ENCODE results near the gene PLXNB2.
"Not testable (repeated sequence)": the region's sequence is repeated elsewhere in the genome, so short reads cannot be mapped to it uniquely, and the experiment has no call there.

Gene PLXNB2

DNA sequence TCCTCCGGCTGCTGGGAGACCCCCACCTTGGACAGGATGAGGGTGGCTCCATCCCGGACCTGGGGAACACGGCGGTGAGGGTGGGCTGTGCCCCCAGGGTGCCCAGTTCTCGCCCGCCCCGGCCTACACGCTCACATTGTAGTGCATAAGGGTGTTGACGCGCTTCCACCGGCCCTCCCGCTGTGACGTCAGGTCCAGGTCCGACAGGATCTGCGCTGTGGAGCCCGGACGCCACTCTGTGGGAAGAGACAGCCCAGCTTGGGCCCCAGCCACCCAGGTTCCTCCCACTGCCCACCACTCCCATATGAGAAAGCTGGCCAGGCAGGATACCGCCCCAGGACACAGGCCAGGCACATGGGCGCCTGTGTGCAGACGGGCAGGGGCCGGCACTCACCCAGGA is 29.0 kb downstream of the PLXNB2 start:
- DNase-seq = no peak

DNA sequence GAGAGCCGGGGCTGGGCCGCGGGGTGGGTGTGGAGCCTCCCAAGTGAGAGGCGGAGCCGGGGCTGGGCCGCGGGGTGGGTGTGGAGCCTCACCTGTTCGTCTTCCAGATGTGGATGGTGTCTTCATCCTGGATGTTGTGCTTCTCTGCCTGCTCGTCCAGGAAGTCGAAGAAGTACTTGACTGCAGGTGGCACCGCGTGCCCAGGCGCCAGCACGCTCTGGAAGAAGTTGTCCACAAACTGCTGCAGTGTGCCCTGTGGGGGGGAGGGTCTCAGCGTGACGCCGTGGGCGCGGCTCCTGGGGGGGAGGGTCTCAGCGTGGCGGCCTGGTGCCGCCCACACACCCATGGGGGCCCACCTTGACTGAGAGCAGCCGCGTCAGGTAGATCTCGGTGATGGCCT is 29.7 kb downstream of the PLXNB2 start:
- no peak for DNase-seq

DNA sequence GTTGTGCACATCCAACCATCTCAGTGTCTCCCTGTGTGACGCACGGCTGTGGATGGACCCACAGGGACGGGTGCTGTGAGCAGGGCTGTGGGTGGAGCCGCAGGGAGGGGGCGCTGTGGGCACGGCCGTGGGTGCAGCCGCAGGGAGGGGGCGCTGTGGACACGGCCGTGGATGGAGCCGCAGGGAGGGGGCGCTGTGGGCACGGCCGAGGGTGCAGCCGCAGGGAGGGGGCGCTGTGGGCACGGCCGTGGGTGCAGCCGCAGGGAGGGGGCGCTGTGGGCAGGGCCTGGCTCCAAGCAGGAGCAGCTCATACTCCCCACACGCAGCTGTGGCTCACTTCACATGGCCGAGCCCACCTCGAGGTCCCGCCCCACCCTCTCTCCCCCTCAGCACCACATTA is 31.3 kb downstream of the PLXNB2 start:
- DNase-seq = peak; percentile 44

DNA sequence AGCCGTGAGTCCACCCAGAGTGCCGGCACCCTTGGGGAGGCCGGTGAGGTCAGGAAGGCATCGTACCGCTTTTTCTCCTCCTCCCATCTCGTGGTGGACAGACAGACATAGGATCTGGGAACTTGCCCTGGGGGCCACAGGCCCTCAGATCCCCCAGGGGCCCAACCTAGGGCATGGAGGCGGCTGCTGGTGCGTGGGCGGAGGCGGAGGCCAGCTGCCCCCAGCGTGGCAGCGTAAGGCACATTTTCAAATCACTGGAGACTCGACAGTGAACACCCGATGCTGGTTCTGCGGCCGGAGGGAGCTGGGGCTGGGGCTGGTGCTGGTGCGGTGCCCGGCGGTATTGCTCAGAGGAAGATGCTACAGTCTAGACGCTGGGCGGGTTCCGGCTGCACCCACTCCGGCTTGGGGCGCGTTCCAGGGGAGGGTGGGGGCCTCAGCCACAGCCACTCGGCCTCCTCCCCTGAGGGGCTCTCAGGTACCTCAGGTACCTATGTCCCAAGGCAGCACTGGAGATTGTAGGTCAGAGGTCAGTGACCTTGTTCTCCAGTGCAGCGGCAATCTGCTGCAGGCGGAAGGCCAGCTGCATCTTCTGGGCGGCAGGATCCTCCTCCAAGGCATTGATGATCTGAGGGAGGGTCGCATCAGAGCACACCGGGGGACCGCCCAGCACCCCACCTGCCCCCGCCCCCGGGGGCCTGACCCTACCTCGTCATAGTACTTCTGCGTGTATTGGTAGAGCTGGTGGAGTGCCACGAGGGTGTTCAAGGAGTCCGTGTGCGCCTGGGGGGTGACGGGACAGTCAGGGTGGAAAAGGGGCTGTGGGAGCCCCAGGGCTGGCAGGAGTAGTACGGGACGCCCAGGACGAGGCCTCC is 32.0 kb downstream of the PLXNB2 start:
- DNase-seq = no peak

DNA sequence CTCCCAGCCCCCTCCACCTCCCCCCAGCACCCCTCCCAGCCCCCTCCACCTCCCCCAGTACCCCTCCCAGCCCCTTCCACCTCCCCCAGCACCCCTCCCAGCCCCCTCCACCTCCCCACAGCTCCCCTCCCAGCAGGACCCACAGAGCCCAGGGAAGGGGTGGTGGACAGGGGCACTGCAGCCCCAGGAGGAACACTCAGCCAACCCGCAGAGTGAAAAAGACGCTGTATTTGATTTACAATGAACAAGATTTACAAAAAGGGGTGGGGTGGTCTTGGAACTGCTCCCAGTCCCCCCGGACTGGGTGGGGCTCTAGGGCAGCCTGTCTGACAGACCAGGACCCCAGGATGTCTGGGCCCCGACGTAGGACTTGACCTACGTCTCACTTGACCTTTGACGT is 32.7 kb downstream of the PLXNB2 start:
- no peak for DNase-seq

DNA sequence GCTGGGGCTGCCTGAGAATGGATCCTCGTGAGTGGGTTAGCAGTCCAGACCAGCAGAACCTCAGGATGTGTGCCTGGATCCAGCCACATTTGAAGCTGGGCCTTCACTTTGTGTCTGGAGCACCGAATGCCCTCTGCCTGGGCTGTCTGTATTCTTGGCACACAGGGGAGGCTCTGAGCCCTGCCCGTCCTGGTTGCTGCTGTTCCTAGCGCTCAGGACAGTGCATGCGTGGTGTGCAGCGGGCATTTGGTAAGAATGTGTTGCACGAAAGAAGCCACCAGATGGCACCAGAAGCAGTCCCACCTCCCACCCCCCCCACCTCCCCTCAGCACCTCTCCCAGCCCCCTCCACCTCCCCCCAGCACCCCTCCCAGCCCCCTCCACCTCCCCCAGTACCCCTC is 33.1 kb downstream of the PLXNB2 start:
- peak; percentile 58 for DNase-seq

DNA sequence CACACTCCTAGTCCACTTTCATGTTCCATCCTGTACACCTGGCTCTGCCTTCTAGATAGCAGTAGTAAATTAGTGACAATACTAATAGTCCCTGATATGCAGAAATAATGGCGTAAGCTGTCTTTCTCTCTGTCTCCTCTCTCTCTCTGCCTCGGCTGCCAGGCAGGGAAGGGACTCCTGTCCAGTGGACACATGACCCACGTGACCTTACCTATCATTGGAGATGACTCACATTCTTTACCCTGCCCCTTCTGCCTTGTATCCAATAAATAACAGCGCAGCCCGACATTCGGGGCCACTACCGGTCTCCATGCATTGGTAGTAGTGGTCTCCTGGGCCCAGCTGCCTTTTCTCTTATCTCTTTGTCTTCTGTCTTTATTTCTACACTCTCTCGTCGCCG is 33.7 kb downstream of the PLXNB2 start:
- DNase-seq = not testable (repeated sequence)

DNA sequence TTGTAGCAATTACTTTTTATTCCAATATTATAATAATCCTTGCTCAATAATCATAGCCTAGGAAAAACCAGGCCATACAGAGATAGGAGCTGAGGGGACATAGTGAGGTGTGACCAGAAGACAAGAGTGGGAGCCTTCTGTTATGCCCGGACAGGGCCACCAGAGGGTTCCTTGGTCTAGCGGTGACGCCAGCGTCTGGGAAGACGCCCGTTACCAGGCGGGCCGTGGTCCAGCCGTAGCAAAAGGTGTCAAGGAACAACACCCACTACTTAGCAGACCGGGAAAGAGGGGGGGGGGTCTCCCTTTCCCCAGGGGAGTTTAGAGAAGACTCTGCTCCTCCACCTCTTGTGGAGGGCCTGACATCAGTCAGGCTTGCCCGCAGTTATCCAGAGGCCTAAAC is 34.1 kb downstream of the PLXNB2 start:
- DNase-seq = not testable (repeated sequence)

DNA sequence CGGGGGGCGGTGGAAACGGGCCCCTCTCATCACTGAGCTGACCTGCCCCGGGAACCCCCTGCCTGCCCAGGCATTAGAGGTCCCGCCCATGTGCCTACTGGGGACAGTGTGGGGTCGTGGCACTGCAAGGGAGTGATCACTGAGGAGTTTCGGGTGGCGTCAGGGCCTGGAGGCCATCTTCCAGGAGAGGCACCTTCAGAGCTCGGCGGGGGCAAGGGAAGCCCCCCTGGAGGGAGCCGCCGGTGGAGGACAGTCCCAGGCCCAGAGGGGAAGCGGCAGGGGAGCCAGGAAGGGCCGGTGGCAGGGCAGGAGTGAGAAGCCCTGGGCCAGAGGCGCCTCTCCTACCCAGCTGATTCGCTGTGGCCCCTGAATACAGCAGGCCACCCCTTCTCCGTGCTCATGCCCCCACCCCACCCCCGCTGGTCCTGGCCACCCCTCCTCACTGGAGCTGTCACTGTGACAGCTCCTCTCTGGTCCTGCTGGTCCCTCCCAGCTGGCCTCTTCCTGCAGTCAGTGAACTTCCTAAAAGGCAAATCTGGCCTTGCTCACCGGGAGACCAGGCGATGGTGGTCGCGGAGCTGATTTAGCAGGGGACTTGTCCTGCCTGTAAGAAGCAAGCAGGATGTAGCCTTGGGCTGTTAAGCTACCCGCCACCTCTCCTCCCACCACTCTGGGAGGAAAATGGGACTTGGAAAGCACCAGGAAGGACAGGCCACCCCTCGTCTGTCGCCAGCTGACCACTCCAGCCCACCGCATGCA is 35.2 kb downstream of the PLXNB2 start:
- no peak for DNase-seq

DNA sequence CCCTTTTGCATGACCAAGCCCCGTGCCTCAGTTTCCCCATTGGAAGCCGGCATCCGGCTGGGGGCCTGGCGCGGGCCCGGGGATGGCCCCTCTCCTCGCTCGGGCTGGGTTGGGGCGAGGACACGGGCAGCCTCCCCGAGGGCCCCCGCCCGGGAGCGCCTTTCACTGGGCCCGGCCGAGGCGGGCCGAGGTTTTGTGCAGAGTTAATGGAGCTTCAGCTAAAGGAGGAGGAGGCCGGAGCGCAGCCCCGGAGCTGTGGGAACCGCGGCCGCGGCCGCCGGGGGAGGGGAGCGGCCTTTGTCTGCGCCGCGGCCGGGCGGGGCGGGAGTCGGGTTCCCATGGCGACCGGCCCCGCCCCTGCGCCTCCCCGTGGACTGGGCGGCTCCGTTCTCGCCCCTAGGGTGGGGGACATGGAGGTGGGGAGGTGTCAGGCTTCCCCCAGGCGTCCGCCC is 35.9 kb downstream of the PLXNB2 start:
- peak; percentile 55 for DNase-seq

DNA sequence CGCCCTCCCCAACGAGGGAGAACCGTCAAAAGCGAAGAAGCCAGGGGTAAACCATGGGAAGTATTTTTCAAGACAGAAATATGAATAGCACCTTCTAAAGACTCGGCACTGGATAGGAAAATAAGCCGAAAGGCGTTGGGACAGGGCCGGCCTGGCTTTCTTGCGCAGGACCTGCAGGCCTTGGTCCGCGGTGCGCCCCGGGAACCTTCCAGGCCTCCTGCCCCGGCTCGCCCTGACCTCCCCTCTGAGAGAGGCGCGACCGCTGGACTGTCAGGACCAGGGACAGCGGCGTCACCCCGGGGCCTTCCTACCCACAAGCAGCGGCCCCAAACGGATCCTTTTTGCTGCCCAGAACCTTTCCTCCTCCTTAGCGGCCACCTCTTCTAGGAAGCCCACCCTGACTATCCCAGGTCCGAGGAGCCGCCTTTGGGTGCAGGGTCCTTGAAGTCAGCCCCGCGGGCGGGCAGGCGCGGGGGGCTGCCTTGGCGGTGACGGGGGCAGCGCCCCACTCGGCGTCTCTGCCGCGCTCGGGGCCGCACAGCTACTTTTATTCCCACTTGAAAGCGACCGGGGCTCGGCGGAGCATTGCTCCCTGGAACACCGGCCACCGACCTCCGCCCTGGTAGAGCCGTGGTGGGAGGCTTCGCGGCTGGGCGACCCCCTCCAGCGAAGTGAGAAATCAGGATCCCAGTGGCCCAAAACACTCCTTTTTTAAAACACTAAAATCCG is 36.6 kb downstream of the PLXNB2 start:
- DNase-seq = peak; percentile 41

DNA sequence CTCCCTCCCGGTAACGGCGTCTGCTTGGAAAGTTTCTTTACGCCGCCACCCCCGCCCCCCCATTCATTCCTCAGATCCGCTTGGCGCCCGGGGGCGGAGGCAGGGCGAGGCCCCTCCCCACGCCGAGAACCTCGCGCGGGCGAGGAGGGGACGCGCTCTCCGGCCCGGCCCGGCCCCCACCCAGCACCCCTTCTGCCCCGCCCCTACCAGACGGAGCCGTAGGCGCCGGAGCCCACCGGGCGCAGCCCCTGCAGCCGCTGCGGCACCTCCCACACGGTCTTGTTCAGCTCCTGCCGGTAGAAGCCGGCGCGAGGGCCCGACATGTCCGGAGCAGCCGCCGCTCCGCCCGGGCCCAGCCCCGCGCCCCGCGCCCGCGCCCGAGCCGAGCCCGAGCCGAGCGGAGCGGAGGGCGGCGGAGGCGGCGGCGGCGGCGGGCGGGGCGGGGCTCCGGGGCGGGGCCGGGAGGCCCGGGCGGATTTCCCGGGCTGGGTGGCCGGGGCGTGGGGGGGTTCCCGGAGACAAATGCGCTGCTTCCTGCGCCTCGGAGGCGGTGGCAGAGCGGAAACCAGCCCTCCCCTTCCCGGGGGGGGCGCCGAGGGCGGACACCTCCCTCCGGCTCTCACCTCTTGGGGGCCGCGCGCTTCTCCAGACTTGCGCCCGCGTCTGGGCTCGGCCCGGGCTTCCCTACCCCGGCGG is 37.3 kb downstream of the PLXNB2 start, which contains the start of gene MAPK11:
MAPK11 (minus strand) TSS at position 411 of the 696 bp plus-strand sequence; CDS start at position 323, 88 bp downstream.
- DNase-seq = peak; percentile 48

DNA sequence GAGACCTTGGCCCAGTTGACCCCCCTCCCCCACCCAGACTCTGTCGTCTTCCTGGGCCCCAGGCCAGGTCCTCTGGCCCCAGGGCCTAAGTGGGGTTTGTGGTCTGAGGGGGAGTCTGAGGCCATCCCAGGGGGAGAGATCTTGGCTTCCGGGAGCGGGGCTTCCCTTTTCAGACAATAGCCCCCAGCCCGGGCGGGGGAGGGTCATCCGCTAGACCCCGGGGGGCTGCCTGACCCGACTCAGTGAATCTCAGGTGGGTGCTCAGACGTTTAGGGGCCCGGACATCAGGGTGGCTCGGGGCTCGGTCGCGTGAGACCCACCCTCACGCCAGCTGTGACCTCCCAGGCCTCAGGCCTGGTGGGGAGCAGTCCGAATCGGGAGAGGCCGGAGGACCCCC is 37.9 kb downstream of the PLXNB2 start:
- no peak for DNase-seq

DNA sequence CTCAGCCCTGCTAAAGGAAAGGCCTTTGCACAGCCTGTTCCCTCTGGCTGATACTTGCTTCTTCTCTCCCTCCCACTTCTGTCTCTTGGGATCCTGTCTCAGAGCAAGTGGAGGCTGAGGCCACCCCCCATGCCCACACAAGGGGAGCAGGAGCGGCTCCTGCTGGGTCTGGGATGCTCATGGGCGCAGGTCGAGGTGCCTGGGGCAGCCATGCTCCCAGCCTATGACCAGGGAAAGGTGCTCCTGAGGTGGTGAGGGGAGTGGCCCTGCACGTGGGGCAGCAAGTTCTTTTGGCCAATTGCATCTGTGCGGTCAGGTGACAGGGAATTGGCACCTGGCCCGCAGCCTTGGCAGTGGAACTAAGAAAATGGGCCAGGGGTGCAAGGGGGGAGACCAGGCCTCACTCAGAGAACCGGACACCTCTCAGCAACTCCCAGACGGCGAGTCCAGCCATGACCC is 38.8 kb downstream of the PLXNB2 start:
- no peak for DNase-seq

DNA sequence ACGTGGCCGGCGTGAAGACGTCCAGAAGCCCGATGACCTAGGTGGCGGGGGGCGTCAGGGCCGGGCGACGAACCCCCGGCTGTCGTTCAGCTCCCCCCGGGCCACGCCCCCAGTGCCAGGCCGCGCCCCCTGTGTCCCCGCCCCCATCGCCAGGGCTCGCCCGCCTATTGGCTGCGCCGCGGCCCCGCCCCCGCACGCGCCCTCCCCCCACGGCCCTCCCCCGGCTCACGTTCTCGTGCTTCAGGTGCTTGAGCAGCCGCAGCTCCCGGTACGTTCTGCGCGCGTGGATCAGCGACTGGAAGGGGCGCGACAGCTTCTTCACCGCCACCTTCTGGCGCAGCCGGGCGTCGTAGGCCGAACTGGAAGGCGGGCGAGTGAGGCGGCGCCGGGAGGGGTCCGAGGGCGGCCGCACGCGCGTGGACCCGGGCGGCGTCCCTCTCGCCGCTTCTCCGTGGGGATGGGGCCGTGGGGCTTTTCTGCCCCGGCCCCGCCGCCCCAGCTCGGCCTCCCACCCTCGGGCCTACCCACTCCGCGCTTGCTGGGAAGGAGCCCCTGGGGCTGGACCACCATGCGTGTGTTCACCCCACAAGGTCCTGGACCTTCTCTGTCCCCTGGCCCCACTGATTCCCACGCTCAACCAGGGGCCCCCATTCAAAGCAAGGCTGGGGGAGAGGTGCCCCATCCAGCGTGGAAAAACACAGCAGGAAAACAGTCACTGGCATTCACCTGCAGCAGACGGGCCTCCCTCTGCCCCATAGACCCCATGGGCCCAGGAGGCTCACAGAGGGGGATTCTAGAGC is 39.7 kb downstream of the PLXNB2 start:
- peak; percentile 54 for DNase-seq

DNA sequence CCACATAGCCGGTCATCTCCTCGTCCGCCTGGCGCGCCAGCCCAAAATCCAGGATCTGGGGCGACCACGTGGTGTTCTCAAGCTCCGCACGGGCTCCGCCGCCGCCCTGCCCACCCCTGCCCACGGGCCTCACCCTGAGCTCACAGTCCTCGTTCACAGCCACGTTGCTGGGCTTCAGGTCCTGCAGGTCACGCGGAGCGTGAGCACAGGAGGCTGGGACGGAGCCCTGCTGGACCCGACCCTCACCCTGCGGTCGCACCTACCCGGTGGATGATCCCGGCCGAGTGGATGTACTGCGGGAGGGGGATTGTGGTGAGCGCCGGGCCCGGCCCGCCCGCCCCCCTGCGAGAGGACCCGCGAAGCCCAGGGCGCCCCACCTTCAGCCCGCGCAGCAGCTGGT is 40.5 kb downstream of the PLXNB2 start:
- DNase-seq = no peak

DNA sequence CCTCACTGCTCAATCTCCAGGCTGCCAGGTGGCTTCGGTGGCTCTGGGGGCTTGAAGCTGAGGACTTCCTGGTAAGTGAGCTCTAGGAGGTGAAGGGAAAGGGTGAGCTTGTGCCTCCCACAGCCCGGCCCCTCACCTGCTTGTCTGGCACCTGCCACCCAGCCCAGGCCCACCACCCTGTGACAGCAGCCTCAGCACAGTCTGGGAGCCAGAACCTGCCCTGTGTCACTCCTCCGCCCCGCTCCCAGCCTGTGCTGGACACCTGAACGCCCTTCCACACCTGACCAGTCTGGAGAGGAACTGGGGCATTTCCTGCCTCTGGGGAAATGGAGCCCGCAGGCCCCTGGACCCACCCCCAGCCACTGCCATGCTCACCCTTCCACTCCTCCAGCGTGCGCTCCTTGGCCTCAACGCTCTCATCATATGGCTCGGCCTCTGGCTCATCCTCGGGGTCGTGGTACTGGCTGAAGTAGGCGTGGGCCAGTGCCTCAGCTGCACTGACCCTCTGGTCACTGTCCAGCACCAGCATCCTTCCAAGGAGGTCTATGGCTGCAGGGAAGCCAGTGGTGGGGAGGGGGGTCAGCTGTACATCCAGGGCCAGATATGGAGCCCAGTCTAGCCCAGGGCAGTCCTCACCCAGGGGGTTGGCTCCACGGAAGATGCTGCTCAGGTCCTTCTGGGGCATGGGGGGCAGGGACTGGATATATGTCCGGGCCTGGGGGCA is 42.3 kb downstream of the PLXNB2 start:
- DNase-seq = no peak

DNA sequence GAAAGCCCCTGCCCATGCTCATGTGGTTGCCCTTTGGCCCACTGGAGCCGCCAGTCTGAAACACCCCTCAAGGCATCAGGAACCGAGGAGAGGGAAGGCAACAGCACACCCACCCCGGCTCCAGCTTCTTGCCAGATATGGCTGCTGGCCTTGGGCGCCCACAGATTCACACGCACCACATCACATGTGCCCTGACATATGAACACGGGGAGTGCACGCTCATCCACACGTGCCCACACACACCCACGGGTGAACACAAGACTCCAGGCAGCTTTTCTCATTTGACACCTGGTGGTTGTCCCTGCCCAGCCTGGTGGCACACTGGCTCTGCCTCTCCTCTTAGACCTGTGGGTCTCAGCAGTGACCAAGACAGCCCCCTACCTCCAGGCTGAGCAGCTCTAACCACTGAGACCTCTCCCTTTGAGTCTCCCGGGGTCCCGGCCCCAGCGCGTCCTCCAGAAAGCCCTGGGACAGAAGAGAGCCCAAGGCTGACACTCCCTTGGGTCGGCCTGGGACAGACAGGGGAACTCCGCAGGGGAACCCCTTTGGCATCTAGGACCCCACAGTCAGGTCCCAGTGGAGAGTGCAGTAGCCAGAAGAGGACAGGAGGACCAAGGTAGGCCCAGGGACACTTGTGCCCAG is 43.2 kb downstream of the PLXNB2 start:
- DNase-seq = no peak

DNA sequence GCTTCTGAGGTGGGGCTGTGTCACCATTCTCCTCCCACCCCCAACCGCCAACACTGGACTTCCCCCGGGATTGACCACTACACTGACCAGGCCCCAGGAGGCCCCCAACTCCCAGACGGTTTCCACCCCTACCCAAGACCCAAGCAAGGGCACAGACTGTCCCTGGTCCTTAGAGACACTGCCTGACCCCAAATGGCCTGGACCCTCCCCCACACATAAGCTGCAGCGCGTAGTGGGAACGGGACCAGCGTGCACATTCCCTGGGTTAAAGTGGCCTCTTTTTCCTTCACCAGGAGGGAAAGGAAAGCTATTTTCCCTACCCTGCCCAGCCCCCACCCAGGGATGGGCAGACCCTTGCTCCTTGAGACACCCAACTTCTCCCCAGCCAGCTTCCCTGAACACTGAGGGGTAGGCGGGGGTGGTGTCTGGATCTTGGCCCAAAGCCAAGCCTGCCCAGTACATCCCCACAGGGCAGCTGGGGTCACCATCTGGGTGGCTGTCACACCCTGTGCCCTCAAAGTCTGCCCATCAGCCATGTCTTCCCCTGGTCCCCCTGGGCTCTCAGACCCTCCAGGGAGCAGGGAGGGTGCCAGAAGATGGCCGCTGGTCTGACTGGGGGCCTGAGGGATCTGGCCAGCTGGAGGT is 44.4 kb downstream of the PLXNB2 start:
- no peak for DNase-seq

DNA sequence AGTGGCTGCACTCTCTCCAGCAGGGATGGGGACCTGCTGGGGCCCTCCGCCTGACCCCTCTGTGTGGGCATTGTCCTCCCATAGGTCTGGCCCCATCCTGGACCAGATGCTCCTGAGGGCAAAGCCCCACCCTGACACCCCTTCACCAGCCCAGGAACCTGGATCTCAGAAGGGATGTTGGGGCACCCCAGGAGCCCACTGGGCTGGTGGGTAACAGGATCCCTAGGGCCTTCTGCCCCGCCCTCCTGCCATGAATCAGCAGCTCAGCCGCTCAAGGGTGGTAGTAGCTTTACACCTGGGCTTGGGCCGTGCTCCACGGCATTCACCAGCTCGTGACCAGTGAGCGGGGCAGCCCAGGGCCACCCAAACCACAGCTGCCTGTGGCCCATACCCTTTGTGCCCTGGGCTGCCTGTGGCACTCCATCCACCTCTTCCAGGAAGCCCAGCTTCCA is 45.0 kb downstream of the PLXNB2 start:
- DNase-seq = no peak
